ENCODE data around the gene GRID1.
"Not testable (repeated sequence)": the region's sequence is repeated elsewhere in the genome, so short reads cannot be mapped to it uniquely, and the experiment has no call there.

GRID1 gene

DNA sequence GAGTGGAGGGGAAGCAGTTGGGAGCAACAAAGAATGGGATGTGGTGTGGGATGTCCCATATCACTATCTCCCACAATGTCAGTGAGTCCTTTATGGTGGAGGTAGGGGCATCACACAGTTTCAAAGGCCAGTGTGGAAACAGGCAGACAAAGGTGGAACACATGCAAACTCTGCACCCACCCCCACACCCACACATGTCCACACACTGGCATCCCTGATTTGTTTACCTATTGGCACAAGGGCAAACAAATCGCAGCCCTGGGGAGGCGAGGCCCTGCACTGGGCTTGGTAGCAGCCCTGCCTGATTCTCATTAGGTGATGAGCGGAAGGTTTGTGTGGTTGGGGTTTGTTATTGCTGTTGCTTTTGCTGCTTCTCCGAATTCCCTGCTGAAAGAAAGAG is 243.3 kb downstream of the GRID1 start:
- DNase-seq = no peak

DNA sequence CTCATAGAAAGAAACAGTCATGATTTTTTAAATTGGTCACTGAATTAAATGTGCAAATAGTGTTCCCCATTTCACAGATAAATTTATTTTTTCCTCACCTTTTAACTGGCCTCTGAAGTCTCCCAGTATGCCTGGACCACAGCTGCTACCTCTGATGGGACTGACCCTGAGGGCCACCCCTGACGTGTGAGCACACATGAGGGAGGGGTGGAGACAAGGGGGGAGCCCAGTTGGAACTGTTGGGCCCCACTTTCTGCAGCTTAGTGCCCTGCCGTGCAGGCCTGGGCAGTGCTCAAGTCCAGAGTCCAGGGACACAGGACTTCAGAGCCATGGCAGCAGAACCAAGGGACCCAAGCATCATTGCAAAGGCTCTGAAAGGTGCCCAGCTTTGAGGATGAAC is 243.9 kb downstream of the GRID1 start:
- DNase-seq = no peak

DNA sequence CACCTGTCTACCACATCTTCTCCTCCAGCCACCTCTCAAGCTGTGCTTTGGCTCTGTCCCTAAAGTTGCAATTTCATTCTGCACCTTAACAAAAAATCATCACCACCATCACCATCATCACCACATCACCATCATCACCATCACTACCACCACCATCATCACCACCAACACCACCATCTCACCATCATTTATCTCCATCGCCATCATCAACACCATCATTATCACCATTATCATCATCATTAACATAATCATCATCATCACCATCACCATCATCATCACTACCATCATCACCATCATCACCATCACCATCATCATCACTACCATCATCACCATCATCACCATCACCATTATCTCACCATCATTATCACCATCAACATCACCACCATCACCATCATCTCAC is 245.4 kb downstream of the GRID1 start:
- DNase-seq = no peak

DNA sequence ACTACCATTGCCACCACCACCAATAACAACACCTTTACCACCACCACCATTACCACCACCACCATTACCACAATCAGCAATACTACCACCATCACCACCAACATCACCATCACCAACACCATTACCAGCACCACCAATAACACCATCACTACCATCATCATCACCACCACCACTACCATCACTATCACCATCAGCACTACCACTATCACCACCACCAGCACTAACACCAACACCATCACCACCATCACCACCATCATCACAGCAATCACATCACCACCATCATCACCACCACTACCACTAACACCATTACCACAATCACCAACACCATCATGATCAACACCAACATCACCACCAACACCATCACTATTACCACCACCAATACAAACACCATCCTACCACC is 249.5 kb downstream of the GRID1 start:
- DNase-seq = no peak

DNA sequence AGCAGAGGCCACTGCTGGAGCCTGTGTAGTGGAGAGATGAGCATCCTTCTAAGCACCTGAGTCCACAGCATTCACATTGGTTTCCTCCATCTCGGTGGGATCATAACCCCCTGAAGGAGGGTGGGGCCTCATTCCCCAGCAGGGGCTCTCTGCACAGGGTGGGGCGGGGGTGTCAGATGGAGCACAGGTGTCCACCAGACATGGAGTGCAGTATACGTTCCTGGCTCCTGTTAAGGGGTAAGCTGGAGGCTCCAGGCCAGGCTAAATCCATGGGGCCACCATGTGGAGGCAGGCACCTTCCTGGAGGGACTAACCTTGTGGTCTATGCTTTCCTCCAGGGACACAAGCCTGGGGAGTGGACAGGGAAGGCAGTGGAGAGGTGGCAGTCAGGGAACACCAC is 252.6 kb downstream of the GRID1 start:
- no peak for DNase-seq

DNA sequence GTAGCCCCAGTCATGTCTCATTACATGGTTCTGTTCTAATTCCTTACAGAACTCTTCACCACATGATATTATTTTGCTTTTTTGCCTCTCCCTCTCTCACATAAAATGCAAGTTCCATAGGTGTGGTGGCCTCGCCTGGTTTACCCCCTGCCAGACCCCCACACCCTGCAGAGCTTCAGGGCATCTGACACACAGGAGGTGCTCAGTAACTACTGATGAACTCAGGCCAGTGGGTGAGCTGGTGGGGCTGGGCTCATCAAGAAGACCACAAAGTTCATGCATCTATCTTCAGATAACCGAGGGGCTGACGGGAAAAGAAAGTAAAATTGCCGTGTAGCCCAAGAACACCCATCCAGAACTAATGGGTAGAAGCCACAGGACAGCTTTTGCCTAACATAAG is 253.1 kb downstream of the GRID1 start:
- no peak for DNase-seq

DNA sequence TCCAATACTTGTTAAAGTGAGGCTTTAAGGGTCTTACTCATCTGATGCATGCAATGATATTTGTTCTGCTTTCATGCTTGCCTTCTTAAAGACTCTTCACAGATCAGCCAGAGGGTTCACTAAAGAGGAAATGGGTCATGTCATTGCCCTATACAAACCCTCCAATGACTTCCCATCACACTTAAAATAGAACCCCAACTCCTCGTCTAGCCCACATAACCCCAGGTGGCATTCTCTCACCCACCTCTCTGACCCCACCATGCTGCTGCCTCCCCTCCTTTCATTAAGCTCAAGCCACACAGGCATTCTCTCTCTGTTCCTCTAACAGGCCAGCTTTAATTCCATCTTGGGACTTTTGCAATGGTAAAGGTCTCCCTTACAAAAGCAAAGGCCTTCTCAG is 253.6 kb downstream of the GRID1 start:
- no peak for DNase-seq

DNA sequence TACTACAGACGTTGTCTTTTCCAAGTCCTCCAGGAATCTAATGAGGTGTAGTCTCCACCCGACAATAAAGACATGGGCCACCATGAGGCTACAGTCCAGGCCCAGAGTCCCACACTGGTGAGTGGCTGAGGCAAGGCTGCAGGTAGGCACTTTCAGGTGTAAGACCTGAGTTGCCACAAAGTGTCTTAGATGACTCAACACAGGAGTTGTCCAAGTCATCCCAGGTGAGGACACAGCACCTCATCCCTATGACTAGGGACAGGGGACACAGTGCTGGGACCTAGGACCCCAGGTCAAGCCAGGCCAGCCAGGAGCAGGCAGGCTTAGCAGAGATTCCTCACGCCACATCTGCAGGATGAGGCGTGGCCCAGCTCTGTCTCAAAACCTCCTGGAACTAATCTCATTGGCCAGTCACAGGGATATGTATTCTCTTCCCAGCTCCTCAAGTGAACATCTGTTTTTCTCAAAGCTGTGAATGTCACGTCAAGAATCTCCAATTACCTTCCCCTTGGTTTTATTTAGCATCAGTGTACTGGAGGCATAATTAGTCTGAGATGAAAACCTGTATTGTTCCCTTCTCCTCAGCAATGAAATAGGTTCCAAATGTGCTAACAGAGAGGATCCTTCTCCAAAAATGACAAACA is 254.6 kb downstream of the GRID1 start:
- no peak for DNase-seq

DNA sequence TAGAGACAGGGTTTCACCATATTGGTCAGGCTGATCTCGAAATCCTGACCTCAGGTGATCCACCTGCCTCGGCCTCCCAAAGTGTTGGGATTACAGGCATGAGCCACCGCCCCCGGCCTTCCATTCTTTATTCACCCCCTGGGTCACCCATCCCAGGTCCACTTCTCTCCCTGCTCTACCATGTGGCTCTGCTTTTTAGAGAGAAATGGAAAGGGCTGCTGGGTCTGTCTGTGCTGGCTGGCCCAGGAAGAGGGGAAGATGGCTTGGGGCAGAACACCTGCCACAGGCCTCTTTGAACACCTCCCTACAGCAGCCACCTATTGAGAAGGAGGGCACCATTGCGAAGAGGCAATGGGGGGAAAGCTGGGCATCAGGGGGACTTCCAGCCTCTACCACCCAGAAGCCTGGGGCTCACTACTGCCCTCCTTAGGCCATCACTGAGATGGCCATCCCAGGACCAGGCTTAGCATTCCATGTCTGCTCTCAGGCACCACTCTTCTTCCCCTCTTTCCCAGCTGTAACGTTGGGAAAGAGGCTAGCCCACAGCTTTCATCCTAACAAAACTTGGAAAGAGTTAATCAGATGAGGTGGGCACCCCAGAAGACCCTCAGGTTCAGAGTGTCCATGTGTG is 256.3 kb downstream of the GRID1 start:
- DNase-seq = no peak

DNA sequence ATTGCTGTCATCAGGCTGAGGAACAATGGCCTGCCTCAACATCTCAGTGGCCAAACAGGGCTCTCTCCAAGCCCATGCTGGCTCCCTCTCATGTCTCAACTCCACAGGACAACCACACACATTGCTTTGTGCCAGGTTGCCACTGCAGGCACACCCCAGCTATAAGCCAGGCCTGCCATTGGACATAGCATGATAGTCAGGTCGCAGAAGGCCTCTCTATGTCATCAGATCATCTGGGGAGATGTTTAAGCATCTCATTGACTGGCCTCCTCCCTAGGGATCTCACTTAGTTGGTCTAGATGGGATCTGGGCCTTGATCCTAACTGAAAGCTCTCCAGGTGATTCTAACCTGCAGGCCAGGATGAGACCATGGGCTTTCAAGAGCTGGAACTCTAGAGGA is 257.2 kb downstream of the GRID1 start:
- no peak for DNase-seq

DNA sequence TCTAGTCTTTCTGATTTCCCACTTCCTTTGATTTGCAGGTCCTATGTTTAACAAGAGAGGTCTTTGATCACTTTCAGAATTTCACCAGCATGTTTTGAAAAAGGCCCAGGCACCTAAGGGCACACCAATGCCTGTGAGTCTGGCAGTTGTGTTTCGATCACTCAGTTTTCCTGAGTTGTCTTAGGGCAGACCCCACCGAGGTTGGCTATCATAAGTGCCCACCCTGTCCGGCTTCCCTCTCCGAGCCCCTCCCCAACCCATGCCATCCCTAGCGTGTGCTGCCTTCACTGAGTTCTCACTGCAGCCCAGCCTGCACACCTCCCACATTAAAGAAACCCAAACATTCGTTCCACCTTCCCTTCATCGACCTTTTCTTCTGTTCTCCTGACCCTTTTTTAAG is 257.9 kb downstream of the GRID1 start:
- no peak for DNase-seq

DNA sequence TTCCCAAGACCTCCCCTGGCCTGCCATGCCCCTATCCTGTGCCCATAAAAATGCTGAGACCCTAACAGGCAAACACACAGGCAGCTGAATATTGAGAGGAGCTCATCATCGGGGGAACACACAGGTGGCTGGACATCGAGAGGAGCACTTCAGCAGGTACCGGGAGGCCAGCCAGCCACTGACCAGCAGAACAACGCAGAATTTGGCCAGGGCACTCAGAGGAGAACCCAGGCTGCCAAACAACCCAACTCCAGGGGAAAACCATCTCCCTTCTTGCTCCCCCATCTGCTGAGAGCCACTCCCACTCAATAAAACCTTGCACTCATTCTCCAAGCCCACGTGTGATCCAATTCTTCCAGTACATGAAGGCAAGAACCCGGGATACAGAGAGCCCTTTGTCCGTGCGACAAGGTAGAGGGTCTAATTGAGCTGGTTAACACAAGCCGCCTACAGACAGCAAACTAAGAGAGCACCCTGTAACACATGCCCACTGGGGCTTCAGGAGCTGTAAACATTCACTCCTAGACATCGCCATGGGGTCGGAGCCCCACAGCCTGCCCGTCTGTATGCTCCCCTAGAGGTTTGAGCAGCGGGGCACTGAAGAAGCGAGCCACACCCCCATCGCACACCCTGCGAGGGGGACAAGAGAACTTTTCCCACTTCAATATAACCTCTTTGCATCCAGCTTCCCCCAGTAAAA is 258.8 kb downstream of the GRID1 start:
- DNase-seq = not testable (repeated sequence)

DNA sequence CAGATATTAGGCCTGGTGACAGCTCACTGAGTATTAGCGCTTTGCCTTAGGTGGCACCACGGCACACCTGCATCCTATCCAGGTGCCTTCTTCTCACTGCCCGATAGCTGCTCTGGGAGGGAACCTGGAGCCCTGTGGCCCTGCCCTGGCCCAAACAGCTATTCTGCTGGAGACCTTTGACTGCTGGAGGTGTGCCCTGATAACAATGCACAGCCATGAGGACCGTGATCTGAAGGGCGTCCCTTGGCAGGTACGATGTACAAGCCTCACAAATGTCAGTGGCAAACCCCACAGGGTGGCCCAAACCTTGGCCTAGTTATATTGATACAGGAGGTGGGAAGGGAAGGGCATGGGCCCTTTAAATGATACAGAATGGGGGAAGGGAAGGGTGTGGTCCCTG is 259.5 kb downstream of the GRID1 start:
- no peak for DNase-seq

DNA sequence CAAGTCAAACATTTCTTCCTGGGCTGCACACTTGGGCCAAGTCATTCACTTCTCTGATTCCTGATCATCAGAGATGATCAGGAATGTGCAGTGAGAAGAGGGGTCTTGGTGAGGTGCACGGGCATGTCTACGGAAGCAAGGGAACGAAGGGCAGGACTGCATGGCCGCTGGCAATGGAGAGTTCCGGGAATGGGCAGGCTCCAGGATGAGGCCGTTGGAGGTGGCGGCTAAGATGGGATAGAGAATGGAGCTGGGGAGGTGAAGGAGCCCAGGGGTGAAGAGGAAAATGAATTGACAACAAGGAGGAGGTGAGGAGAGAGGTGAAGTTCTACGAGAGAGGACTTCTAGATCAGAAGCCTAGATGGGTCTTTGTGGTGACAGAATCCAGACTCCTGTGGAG is 260.0 kb downstream of the GRID1 start:
- DNase-seq = no peak

DNA sequence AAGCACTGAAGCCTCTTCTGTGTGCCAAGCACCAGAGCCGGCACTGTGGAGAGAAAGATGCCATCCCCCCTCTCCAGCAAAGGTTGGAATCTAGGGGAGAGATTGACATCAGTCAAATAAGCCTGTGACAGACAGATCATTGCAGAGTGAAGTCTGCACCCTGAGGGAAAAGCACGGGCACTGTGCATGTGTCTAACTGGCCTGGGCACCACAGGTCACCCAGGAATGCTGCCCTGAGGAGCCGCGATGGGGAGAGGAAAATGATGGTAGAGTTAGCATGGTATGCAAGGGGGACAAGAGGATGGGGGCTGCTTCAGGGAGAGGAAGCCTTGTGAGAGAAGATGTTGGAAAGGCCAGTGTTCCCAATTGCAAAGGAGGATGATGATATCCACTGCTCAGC is 261.0 kb downstream of the GRID1 start:
- no peak for DNase-seq

DNA sequence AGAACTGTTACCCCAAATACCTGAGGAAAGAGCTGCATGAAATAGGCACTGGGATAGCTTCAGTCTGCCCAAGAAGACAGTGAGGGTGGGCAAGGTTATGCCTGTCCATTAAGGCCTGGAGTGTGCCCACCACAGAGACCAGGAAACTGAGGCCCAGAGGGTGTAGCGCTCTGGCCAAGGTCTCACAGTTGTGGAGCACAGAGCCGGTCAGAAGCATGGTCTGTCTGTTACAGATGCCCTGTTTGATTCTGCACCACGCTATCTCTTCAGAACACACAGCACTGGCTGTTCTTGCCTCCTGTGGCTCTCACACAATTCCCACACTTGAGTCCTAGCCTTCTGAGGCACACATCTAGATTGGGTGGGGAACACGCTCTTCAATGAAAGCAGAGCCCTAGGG is 261.4 kb downstream of the GRID1 start:
- no peak for DNase-seq

DNA sequence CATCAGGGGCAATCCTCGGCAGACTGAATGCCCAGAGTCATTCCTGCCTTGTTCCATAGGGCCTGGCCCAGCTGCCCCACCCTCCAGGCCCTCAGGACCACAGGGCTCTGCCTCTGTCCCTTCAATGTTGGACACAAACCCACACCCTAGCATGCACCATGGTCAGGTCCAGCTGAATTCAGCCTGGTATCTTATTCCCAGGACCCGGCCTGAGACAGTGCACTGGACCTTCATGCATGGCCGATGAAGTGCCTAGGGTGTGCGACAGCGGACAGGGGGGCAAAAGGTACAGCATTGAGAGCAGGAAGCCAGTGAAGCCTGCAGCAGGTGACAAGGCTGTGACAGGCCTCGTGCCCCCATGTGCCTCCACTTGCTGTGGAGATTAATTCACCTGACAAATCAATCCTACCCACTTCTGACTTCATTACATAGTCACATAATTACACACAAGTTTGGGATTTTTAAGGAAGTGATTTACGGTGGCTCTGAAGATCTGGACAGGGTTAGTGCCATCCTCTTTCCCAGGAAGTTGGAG is 261.9 kb downstream of the GRID1 start:
- DNase-seq = no peak

DNA sequence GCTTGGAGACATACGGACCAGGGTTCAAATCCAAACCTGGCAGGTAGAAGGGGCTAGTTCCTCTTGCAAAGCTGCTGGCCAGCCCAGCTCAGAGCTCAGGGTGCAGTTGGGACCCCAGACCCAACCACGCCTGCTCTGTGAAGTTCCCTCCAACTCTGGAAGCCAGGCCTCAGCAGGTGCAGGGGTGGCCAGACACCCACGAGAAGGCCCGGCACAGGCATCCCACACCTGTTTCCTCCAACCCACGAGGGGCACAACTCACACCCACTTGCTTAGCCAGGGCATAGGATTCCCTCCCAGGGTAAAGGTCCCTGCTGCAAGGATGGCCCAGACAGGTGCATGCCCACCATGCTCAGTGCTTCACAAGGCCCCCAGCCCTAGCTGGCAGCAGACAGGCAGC is 262.4 kb downstream of the GRID1 start:
- no peak for DNase-seq

DNA sequence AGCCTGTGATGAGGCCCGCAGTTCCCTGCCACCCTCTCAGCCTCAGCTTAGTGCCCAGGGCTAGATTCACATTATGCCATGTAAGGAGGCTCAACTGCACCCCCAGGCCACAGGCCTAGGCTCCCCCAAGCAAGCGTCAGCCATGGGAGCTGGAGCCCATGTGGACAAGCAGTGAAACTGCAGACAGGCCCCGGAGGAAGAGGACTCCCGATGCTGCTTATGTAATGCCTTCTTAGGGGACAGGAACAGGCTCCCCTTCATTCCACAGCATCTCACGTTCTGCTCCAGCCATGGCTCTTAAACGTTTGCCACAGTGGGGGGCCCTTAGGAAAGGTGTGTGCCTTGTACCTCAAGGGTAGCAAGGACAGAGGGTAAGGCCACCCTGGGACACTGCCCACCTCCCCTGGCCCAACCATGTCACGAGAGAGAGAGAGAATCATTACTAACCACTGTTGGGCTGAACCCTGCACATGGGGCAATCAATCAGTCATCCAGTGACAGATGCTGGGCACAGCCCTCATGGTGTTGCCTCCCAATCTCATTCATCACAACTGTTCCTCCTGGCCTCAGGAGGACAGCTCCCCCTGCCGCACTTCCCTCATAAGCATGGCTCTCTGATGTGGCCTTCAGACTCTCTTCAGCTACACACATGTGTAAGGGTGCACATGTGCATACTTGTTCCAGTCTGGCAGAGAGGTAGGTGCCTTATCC is 263.0 kb downstream of the GRID1 start:
- no peak for DNase-seq

DNA sequence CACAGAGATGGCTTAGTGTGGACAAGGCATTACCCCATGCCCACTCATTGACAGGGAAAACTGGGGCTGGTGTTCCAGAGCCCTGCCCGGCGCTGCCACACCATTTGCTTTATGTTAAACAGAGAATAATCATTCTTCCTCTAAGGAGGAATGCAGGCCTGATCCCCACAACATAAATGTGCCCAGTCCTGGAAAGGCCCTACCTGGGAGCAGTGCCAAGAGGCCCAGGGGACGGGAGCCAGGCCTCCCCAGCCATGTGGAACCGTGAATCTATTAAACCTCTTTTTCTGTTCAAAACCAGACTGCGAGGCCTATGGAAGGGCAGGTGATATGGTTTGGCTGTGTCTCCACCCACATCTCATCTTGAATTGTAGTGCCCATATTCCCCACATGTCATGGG is 264.1 kb downstream of the GRID1 start:
- DNase-seq = no peak

DNA sequence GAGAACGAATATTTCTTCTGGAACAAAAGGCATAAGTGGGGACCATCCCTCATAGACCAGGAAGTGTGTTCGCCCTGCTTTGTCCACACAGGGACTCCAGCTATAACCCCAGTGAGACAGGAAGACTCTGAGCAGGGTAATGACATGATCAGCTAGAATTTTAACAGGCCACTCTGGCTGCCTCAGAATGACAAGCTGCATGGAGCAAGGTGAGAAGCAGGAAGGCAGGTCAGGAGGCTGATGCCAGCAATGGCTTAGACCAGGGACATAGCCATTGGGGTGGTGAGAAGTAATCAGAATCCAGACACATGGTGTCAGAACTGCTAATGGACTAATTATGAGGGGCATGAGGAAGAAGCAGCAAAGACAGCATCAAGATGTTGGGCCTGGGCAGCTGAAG is 264.6 kb downstream of the GRID1 start:
- no peak for DNase-seq

DNA sequence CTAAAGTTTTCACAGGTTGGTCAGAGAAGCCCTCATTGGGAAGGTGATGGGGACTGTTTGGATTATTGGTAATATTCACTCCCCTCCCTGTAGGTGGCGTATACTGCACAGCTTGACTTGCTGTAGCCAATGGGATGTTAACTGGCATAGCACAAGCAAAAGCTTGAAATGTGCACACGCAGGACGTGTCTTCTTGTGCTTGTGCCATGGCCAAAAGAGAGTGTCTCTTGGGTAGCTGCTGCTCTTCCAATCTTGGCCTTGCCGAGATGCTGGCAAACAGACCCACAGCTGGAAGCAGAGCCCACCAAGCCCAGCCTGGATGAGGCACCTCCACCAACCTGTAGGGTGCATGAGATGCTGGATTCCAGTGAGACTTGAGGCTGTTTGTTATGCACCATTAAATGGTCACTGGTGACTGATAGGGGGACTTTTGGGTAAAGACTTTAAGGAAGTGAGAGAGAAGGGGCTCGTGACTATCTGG is 266.0 kb downstream of the GRID1 start:
- no peak for DNase-seq

DNA sequence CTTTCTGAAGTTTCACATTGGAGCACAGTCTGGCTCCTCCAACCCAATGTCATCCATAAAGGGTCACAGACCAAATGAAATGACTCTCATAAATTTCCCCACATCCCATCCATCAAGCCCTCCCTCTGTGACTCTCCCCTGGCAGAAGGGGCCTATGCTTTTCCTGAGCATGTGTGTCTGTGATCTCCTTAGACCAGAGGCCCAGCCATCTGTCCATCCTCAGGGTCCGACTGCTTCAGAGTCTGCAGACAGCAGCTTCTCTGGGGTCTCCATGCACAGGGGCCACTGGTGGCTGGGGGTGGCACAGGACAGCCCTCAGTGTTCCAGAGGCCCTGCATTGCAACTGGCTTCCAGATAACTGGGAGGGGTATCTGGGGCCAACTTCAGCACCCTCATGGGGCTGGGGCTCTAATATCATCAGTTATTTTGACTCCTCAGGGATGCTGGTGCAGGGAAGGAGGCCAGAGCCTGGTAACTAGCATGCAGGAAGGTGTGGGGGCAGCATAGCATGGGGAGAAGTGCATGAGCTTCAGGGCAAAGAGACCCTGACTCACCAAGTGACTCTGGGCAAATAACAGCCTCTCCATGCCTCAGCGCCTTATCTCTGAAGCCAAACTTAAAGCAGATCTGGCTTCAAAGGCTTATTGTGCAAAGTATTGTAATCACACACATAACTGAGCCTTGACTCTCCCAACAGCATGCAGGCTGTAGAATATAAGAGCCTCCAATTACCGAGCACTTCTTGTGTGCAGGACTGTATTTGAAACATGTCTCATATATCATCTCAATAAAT is 266.9 kb downstream of the GRID1 start:
- no peak for DNase-seq

Data from activated CD4-positive, alpha-beta T cell treated with anti-CD3 and anti-CD28 coated beads for 4 hours (primary cell).